GM18519 (cell line): ENCODE results near the gene NCAM1.

Experiments
- ATAC-seq: cut with Tn5 transposase; IDR thresholded peaks from one replicate; pipeline ENCODE4 v1.9.1; 2021; ENCODE audit warnings: mild to moderate bottlenecking, moderate library complexity; ENCODE audit not compliant: unreplicated experiment, low FRiP score

The NCAM1 gene

DNA sequence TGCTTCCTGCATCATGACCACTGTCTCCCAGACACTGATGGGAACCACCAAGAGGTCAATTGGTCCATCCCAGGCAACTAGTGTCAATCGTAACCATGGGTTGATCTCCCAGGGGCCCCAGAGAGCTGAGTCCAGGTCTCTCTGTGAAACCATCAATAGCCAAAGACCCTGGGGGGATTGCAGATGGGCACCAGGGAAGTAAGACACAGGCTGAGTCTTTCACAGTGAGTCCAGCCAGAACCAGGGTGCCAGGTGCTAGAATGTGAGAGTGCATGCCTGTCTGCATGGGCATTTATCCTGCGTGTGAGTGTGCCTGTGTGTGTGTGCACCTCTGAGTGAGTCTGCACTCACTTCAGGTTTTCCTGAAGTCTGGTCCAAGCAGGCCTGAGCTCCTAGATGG lies 307.9 kb downstream of the NCAM1 start:
- no peak for ATAC-seq

DNA sequence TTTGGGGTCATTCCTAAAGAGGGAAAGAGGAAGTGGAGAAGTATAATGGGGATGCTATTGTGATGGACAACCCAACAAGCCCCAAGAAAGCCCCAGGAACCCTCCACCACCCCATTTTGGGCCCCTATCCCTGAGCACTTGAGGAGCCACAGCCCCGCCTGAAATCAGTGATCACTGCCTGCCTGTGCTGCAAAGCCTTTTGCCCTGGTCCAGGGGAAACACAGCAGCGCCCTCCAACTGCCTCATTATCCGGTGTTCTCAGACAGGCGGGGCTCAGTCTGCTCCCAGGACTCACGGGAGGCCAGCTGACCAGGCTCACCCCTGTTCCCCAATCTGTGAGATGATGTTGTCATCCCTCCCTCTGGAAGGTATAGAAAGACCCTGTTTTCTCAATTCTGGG lies 308.4 kb downstream of the NCAM1 start:
- ATAC-seq: no peak

DNA sequence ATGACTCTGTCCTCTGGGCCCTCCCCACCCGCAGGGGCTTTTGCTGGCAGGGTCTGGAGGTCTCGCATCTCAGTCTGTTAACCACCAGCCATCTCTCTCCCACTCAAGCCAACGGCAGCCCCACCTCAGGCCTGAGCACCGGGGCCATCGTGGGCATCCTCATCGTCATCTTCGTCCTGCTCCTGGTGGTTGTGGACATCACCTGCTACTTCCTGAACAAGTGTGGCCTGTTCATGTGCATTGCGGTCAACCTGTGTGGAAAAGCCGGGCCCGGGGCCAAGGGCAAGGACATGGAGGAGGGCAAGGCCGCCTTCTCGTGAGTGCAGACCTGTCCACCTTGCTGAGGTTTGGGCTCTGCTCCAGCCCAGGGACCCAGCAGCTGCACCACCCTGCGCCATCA lies 308.9 kb downstream of the NCAM1 start:
- no peak for ATAC-seq

DNA sequence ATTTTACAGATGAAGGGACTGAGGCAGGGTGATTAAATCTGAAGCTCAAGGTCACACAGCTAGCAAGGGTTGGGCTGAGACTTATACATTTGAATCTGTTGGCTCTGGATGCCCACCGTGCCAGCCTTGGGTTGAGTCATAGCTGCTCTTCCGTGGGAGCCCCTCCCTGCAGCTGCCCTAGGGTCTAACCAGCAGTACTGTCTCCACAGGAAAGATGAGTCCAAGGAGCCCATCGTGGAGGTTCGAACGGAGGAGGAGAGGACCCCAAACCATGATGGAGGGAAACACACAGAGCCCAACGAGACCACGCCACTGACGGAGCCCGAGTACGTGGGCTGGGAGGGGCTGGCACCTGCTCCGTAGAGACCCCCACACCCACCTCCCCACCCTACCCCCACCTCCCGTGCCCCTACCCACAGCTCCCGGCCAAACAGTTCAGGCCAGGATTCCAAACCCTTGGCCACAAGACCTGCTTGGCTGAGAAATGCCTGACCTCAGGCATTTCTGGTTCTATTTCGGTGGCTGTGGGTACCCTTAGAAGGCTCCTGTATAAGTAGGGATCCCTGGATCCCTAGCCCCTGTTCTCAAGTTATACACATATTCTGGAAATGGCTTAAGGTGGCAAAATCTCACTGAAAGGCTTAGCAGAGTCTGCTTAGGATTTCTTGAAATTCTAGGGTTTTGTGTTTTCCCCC lies 310.5 kb downstream of the NCAM1 start:
- ATAC-seq: no peak

DNA sequence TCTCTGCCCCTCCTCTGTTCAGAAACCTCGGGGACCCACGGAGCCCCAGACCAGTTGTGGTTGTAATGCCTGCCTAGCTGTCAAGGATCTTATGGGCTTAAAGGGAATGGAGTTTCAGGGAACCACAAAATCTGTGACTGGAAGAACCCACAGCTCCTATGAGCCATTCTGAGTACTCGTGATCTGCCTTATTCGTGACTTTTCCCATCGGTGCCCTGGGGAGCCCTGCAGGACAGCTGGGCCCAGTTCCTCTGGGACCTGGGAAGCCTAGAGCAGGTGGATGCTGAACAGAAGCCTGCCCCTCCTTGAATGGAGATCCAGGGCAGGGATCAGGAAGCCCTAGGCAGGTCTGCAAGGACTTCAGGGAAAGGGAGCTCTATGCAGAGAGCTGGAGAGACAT lies 311.1 kb downstream of the NCAM1 start:
- ATAC-seq: no peak

DNA sequence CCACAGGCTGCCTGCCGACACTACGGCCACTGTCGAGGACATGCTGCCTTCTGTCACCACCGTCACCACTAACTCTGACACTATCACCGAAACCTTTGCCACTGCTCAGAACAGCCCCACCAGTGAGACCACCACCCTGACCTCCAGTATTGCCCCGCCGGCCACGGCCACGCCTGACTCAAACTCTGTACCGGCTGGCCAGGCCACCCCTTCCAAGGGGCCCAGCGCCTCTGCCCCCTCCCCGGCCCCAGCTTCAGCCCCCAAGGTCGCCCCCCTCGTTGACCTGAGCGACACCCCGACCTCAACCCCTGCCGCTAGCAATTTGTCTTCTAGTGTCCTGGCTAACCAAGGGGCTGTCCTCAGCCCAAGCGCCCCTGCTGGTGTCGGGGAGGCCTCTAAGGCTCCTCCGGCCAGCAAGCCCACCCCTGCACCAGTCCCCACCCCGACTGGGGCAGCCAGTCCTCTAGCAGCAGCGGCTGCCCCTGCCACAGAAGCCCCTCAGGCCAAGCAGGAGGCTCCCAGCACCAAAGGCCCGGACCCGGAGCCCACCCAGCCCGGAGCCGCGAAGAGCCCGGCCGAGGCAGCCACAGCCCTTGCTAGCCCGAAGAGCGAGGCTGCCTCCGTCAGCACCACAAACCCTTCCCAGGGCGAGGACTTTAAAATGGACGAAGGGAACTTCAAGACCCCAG lies 311.9 kb downstream of the NCAM1 start:
- no peak for ATAC-seq

DNA sequence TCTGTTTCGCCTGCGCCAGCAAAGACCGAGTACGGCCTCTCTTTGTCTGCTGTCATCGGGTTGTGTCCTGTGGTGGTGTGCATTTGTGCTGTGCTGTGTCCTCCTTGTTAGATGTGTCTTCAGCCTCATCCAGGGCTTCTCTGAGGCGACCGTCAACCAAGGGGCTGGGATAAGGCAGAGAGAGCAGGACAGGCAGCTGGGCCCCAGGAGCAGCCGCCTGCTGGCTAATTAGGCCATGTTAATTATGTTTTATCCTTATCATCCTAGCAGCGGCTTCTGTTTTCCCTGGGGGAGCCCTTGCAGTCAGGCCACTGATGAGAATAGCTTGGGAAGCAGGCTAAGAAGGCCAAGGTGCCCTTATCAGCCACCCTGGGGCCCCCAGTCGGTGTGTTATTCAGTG lies 312.5 kb downstream of the NCAM1 start:
- no peak for ATAC-seq

DNA sequence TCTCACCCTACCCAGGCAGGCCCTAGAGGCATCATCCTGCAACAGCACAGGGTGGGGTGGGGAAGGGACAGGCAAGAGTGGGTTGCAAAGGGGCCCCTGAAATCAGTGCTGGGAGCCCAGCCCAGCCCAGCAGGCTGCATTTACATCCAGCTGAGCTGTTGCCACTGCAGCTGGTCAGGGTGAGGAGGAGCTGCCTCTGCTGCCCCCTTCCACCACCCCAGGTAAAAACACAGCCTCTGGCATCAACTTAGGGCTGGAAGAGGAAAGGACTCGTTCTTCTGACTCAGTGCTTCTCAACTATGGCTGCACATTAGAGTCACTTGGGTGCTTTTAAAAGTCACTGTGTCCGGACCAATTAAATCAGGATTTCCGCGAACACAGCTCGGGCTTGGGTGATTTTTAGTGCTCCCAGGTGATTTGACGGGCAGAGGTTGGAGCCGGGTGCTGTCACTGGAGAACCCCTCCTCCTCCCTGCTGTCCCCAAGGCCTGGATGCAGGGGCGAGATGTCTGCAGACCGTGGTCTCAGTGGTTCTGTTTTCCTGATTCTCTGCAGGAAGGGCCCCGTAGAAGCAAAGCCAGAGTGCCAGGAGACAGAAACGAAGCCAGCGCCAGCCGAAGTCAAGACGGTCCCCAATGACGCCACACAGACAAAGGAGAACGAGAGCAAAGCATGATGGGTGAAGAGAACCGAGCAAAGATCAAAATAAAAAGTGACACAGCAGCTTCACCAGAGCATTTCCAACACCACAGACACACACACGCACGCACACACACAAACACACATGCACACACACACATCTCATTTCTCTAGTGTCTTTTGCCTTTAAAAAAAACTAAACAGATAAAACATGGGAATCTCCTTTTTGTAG lies 313.7 kb downstream of the NCAM1 start:
- ATAC-seq: no peak

DNA sequence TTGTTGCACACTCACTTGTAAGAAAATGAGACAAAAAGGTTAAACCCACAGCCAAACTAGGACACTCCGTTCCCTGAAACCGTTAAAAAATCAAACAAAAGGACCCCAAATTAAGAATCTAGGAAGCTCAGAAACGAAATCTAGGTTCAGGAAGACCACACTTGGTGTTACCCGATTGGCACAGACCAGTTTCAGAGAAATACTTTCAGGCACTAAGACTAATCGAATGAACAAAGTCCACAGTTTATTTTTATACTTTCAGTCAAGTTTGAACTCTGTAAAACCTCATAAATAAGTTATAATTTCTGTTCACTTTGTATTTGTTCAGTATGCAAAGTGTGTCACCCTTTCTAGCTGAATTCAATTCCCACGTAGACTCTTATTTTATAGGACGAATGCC lies 314.4 kb downstream of the NCAM1 start:
- ATAC-seq: no peak

DNA sequence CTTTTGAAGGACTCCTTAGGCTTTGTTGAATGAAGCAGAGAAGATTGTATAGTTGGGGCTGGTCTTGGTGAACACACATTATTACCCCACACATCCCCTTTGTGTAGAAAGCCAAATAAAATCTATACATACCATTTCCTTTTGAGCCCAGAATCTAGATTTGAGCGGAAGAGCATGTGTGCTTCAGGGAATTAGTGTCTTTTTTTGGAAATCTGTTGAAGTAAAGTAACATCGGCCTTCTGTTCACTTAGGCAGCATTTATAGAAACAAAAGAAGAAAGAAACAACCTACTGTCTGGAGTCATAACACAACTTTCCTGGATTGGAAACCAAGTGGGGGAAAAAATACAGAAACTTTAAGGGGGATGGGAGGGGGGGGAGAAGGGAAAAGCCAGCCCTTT lies 315.2 kb downstream of the NCAM1 start:
- ATAC-seq: no peak

DNA sequence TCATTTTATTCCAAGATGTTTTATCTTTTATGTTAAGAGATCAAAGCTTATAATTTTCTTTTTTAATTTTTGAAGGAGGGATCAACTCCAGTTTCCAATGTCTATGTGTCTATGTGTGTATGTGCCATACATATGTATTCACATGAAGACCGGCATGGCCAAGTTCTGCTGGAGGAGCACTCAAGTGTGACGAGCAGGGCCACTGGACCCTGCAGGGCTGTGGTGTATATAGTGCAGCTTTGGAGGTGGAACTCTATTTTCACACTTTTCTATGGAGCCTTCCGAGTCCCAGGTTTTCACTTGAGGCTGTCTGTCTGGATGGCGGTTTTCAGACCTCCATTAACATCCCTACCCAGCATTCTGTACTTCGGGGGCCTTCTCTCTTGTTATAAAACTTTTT lies 316.7 kb downstream of the NCAM1 start:
- no peak for ATAC-seq

DNA sequence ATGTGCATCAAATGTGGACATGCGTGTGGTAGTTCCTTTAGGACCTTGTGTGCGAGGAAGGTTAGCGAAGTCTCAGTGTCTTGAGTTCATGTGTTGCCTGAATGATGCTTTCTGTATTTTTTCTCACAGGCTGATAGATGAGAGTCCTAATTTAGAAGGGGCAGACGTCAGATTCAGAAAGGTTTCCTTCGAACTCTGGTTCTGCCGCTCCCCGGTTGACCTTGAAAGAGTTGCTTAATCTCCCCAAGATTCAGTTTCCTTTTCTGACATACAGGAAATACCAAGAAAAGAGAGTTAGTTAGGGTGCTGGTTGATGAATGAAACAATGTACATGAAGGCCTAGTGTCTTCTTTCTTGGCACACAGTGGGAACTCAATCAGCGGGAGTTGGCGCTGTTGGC lies 317.3 kb downstream of the NCAM1 start:
- no peak for ATAC-seq

DNA sequence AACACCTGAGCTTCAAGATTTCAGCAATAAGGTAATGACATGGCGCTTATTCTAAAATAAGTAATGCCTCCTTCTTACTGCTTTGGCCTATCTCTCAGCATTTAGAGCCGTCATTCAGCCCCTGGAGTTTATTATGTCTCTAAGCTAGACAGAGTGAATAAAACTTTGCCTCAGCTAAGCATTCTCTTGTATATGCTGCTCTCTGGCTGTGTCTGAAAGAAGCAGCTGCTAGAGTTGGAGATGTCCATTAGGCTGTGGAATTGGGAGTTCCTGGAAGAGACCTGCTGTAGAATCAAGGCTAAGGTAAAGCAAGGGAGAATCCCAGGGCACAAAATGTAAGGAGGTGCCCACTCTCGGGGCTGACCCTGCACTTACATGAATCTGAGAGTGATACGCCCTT lies 317.7 kb downstream of the NCAM1 start:
- ATAC-seq: no peak

DNA sequence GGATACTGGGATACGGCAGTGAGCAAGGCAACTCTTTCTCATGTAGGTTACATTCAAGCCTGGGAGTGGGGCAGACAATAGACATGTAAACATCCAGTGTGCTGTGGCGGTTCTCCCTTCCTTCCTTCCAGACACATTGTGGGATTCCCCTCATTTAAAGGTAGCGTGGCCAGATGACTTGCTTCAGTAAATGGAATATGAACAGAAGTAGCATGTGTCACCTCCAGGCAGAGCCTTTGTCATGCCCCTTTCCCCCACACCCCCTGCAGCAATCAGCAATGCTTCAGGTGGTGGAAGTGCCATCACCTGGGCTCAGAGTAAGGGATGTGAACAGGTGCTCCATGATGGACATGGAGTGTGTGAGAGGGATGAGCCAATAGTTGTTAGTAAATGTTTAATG lies 318.4 kb downstream of the NCAM1 start:
- no peak for ATAC-seq

DNA sequence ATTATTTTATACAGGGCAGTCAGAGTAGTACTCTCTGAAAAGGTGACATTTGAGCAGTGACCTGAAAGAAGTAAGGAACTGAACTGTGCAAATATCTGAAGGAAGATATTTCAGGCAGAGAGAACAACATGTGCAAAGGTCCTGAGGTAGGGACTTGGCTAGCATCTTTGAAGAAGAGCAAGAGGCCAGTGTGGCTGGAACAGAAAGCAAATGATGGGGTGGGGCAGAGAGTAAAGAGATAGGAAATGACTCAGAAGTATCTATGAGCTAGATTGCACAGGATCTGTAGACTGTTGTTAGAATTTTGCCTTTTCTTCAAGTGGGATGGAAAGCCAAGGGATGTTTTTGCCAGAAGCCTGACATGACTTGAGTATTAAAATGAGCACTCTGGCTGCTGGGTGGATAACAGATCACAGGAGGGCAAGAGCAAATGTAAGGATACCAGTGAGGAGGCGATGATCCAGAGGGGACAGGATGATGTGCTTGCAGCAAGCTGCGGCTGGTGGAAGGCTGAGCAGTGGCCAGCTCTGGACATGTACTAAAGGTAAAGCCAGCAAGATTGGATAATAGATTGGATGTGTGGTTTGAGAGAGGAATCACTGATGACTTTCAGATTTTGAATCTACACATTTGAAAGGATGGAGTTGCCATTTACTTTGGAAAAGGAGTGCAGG lies 320.0 kb downstream of the NCAM1 start:
- ATAC-seq: no peak

DNA sequence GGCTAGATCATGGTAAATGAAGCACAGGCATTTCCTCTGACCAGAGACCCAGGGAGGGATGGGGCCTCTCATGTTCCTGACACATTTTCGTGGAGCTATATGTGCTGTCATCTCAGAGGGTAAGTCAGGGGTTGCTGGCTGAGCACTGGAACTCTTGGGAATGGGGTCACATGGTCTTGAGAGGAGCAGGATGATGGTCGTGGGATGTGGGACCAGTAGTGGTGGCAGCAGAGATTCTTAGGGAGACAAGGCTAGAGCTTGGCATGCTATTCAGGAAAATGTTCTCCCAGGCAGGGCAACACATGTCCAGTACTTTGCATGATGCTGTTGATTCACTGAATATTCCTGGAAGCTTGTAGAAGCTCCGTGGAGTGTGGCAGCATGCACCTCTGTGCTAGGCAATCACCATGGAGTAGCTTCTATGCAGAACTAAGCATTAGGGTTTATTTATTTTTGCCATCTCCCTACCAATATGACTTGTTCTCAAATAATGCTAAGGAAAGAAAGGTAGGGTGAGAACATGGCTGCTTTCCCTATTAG lies 321.7 kb downstream of the NCAM1 start:
- ATAC-seq: no peak

DNA sequence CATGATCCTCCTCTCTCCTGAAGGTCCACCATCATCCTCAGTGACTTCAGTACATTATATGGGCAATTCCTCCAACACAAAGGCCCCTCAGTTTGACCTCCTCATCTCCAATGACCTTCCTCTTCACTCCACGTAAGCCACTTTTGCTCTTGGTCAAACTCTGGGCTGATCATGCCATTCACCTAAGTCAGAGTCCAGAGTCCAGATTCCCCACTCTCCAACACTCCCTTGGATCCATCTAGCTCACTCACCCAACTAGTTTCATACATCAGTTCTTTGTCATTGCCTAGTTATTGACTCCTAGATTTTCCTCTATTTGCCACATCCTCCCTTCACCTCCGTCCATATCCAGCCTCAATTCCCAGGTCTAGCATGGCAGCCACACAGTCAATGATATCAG lies 322.7 kb downstream of the NCAM1 start:
- no peak for ATAC-seq

DNA sequence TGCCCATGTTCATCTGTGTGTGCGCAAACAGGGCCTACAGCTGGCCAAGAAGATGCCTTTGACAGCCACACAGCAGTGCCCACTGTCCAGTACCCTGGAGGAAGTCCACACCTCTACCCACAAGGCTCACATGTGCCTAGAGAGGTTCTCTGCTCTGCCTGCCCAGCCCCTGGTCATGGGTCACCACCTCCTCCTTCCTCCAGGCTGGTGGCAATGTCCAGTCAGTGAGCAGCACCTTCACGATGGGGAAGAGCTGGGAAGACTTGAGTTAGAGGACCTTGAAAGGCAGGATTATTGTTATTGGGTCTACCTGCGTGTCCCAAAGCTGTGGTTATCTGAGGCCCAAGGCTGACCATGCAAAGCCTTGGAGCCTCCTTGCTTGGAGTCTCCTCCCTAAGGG lies 324.8 kb downstream of the NCAM1 start:
- ATAC-seq: no peak

DNA sequence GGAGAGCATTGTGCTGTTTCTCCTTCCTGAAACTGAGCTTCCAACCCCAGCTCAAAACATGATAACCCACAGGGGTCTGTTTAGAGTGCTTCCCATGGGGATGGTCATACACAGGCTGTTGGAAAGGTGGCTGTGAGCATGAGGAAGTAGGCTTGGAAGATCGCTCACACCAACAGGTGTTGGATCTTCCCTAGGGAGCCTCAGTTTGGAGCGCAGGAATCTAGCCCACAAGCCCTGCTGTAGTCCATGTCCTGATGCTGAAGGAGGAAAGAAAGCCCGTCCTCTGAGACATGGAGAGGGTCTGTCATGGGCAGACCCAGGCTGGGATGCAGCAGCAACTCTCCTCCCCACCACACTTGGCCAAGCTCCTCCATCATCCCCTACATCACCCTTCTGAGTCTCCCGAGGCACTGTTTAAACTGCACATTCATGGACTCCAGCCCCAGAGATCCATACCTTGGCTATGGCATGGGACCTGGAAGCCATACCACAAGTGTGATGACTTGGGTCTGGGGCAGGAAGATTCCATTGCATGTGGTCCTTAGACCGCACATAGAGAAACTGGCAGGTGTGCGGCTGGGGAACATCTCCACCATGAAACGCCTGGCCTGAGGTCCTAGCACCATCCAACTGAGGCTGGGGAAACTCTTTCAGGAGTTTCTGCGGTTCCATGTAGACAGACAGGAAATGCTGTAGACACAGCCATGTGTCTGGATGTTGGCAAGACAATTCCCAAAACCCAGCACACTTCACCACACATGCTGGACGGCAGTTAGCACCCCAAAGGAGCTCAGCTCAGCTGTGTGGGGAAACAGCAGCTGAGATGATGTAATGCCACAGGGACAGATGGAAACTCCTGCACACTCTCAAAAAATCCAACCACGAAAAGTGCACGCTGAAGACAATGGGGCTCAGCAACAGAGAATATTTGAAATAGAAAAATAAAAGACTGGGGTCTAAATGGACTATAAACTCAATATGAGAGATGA lies 325.6 kb downstream of the NCAM1 start:
- no peak for ATAC-seq

DNA sequence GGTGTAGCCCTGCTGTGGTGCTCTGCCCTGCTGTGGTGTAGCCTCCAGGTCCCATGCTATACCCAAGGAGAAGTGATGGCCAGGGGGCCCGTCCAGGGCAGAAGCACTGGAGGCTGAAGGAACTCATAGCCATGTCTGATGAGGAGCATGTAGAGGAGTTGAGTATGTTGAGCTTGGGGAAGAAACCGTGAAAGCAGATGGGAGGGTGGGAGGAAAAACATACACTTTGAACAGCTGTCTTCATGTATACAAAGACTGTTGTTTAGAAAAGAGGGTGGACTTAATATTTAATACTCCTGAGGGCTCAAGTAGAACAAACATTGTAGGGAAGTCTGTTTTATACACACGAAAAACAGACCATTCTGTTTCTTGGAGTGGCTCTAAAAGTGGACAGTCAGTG lies 326.6 kb downstream of the NCAM1 start:
- ATAC-seq: no peak
